Left cardiac atrium (tissue), 4 donors: Measurements from ENCODE around the gene ZSCAN5B. TPM values are rescaled to one million over a fixed set of nuclear protein-coding genes. Genes with fewer than 3 reads are reported as not detected.
A peak's percentile ranks its signal among the peaks of the same experiment; 100 is the strongest.
"Not testable (repeated sequence)": the region's sequence is repeated elsewhere in the genome, so short reads cannot be mapped to it uniquely, and the experiment has no call there.

ENCODE experiments used
- ATAC-seq, 2 donors: fragments of 200-7000 bp; cut with Tn5 transposase; one replicate each; pipeline ENCODE4 v1.9.1; 2020; ENCODE audit warnings: mild to moderate bottlenecking in 2 of 2, moderate library complexity in 2 of 2
- DNase-seq: peaks from one replicate; pipeline ENCODE4 v3.0.0-alpha.2; 2020
- intact Hi-C, 2 donors: fragments of 100-400 bp; cut with DNase I; formaldehyde crosslinking; loops; one replicate each; pipeline versions ENCODE4 v1.14.1 to v1.15.1; 2022 to 2023
- long read RNA-seq: library from polyadenylated mRNA; unstranded; transcript quantifications from one replicate; pipeline ENCODE4 v2.0.0, GENCODE V29; 2021
- total RNA-seq, 2 donors: library from RNA; stranded (reverse); fragmentation: NEBNext Ultra II Directional; extraction: Animal tissue kit (Norgen Biotek cat#: 25700); gene quantifications; one replicate each; pipeline ENCODE4 v1.2.1, GENCODE V29; 2021
- donor health status: DM: no; HTN: yes; CAD: no.
- donor health status: DM: no; HTN: yes; CAD: no; lungs with severe emphysema.
- donor health status: DM: yes; HTN: yes; CAD: no.
- donor health status: Dilated cardiomyopathy.

Gene ZSCAN5B
- total RNA-seq: not detected
- long read RNA-seq: 0 reads

- ATAC-seq, intact Hi-C loops, DNase-seq: not testable (repeated sequence)
These were observed at the start of gene ZSCAN5B for GRCh38 chr19:56197646-56198045. TSS of gene ZSCAN5B (minus strand) at chr19:56197783. CDS start at chr19:56193052, 4,731 bp downstream.

GRCh38 chr19:56245764-56246163, 48.2 kb upstream of the ZSCAN5B start:
- intact Hi-C loops, DNase-seq, ATAC-seq: not testable (repeated sequence)

GRCh38 chr19:56245121-56245740, 47.6 kb upstream of the ZSCAN5B start:
- DNase-seq (no peak), ATAC-seq (no peak)
- intact Hi-C loops: no loop called here

- no peak for DNase-seq
- intact Hi-C loops: no loop called here
These were observed 25.9 kb upstream of the ZSCAN5B start for GRCh38 chr19:56223481-56223880.

GRCh38 chr19:56222901-56223300, 25.3 kb upstream of the ZSCAN5B start:
- no peak for DNase-seq
- intact Hi-C loops: no loop called here
- ATAC-seq: no peak

More at GRCh38 chr19:56223481-56223880, 25.9 kb upstream of the ZSCAN5B start:
- no peak for ATAC-seq

GRCh38 chr19:56221851-56222250, 24.3 kb upstream of the ZSCAN5B start:
- no peak for DNase-seq
- intact Hi-C loops: no loop called here
- ATAC-seq: no peak

GRCh38 chr19:56221442-56221841, 23.9 kb upstream of the ZSCAN5B start:
- ATAC-seq, intact Hi-C loops, DNase-seq: not testable (repeated sequence)

GRCh38 chr19:56218961-56219360, 21.4 kb upstream of the ZSCAN5B start:
- no peak for DNase-seq
- intact Hi-C loops: no loop called here
- no peak for ATAC-seq

- DNase-seq: peak; percentile 29
- ATAC-seq: peak; percentile 38 to 63
These were observed 19.7 kb upstream of the ZSCAN5B start for GRCh38 chr19:56217039-56217949.

GRCh38 chr19:56211718-56212117, 14.1 kb upstream of the ZSCAN5B start:
- no peak for ATAC-seq
- DNase-seq: no peak
- intact Hi-C loops: no loop called here

More at GRCh38 chr19:56217039-56217949, 19.7 kb upstream of the ZSCAN5B start:
- intact Hi-C loops: no loop called here

- intact Hi-C loops, DNase-seq: not testable (repeated sequence)
These were observed 12.5 kb upstream of the ZSCAN5B start for GRCh38 chr19:56210036-56210435.

GRCh38 chr19:56209091-56209490, 11.5 kb upstream of the ZSCAN5B start:
- DNase-seq (no peak), ATAC-seq (no peak)
- intact Hi-C loops: no loop called here

More at GRCh38 chr19:56210036-56210435, 12.5 kb upstream of the ZSCAN5B start:
- ATAC-seq: not testable (repeated sequence)

GRCh38 chr19:56207581-56207980, 10.0 kb upstream of the ZSCAN5B start:
- ATAC-seq, intact Hi-C loops, DNase-seq: not testable (repeated sequence)

- DNase-seq (no peak), ATAC-seq (no peak)
- intact Hi-C loops: no loop called here
These were observed 4.4 kb upstream of the ZSCAN5B start, which contains the start of gene ZSCAN5C for GRCh38 chr19:56201973-56202372. TSS of gene ZSCAN5C (plus strand) at chr19:56202273. CDS start at chr19:56205914, 3,641 bp downstream.

GRCh38 chr19:56199687-56200086, 2.1 kb upstream of the ZSCAN5B start:
- no peak for ATAC-seq
- intact Hi-C loops: no loop called here
- DNase-seq: no peak

GRCh38 chr19:56193981-56194640, 3.5 kb downstream of the ZSCAN5B start:
- intact Hi-C loops: no loop called here
- DNase-seq: no peak
- ATAC-seq: no peak

- DNase-seq: no peak
- ATAC-seq: no peak
- intact Hi-C loops: no loop called here
These were observed 5.9 kb downstream of the ZSCAN5B start for GRCh38 chr19:56191711-56192110.

- DNase-seq: no peak
- ATAC-seq: no peak
- intact Hi-C loops: no loop called here
These were observed 6.5 kb downstream of the ZSCAN5B start for GRCh38 chr19:56191115-56191514.

- intact Hi-C loops: no loop called here
- ATAC-seq (no peak), DNase-seq (no peak)
These were observed 7.8 kb downstream of the ZSCAN5B start for GRCh38 chr19:56189785-56190184.
